ENCODE data around the gene SUN5. TPM values are rescaled to one million over a fixed set of nuclear protein-coding genes. Genes with fewer than 3 reads are reported as not detected.

The SUN5 gene
- total RNA-seq = not detected in 2 replicates
- not detected in 2 replicates for polyA plus RNA-seq
- polyA plus RNA-seq (2011; cell fraction: cytosol; rRNA removed) = not detected in 2 replicates
- not detected in 2 replicates for polyA plus RNA-seq (2011; cell fraction: nucleus; rRNA removed)
- polyA plus RNA-seq (2012) = not detected in 2 replicates
- not detected in 2 replicates for polyA minus RNA-seq
- polyA minus RNA-seq (2011; cell fraction: cytosol; rRNA and poly(A)+ RNA removed) = not detected
- not detected in 2 replicates for polyA minus RNA-seq (2011; cell fraction: nucleus; rRNA and poly(A)+ RNA removed)
- not detected for Bru-seq, nascent RNA
- BruChase-seq, experiment 1, labeled RNA remaining after a 6-hour chase = not detected
- not detected for BruChase-seq, experiment 2, labeled RNA remaining after a 2-hour chase
- long read RNA-seq = 0 reads

GRCh38 chr20:33004141-33004751 is at the start of gene SUN5:
SUN5 (minus strand) TSS chr20:33004433; CDS start chr20:33004340, 93 bp downstream.
- H3K27me3 ChIP-seq (ENCODE audit: control insufficient read depth in 2 of 2, insufficient read depth in 2 of 2, low read length in 2 of 2) = no peaks in the 10 kb centered on the region
- no peaks in the 10 kb centered on the region for H3K9me3 ChIP-seq (replicated peaks; ENCODE audit: control insufficient read depth, insufficient read depth, low read length)
- POLR2A ChIA-PET = interaction anchor here (0.6 kb wide), 1 partner anchor 116 kb away, joined by 6 read pairs; no protein-coding TSS in a partner anchor
- CTCF ChIA-PET = interaction anchor here (0.6 to 2.7 kb wide), 9 partner anchors 9 to 214 kb away, joined by 3 to 28 read pairs (median 4); no protein-coding TSS in a partner anchor
- no peak within 1 kb of the TSS for H3K9ac ChIP-seq (replicated peaks; ENCODE audit: extremely low read depth, insufficient read depth, low read length)
- no peaks in the 10 kb centered on the region for H3K4me1 ChIP-seq (ENCODE audit: control insufficient read depth, extremely low read depth, insufficient read depth, low read length)
- TF ChIP-seq MYC (IDR thresholded peaks at IDR 0.05; ENCODE audit: low read depth, low read length) = no peak
- no peak for TF ChIP-seq GATA2 (IDR thresholded peaks at IDR 0.05; ENCODE audit: insufficient read depth, insufficient read length, low read depth, low read length)
- H3K79me2 ChIP-seq (ENCODE audit: control insufficient read depth, insufficient read depth, low read length) = no peaks in the 10 kb centered on the region
- no peaks in the 10 kb centered on the region for H4K20me1 ChIP-seq (replicated peaks; ENCODE audit: control insufficient read depth, extremely low read depth, insufficient read depth, low read length)
- DNase-seq (ENCODE audit: low read depth, low spot score) (no peak), FAIRE-seq (no peak)
- no peak within 1 kb of the TSS for H3K4me3 ChIP-seq (replicated peaks in 1 of 3; ENCODE audit: insufficient read depth in 1 of 3, low read depth in 1 of 3, low read length in 3 of 3)
- dilution Hi-C loops (cut with MboI; ENCODE audit: extremely low pct_ligation_motif_present, low sequenced_read_pairs) (no loop called here), intact Hi-C loops (cut with micrococcal nuclease) (no loop called here)
- no peak within 1 kb of the TSS for H2AFZ ChIP-seq (ENCODE audit: low read depth, low read length)
- H3K4me2 ChIP-seq (ENCODE audit: insufficient read depth, low read length) = no peak within 1 kb of the TSS
- no peaks in the 10 kb centered on the region for H3K36me3 ChIP-seq (ENCODE audit: control insufficient read depth in 2 of 2, extremely low read depth in 1 of 2, insufficient read depth in 2 of 2, low read length in 2 of 2)
- no TSS peak for BruUV-seq (replicated peaks)
- no peaks in the 10 kb centered on the region for H3K9me1 ChIP-seq (replicated peaks; ENCODE audit: control insufficient read depth, extremely low read depth, insufficient read depth, low read length)
- H3K27ac ChIP-seq (ENCODE audit: insufficient read depth, low read depth, low read length) = no peak within 1 kb of the TSS

DNA sequence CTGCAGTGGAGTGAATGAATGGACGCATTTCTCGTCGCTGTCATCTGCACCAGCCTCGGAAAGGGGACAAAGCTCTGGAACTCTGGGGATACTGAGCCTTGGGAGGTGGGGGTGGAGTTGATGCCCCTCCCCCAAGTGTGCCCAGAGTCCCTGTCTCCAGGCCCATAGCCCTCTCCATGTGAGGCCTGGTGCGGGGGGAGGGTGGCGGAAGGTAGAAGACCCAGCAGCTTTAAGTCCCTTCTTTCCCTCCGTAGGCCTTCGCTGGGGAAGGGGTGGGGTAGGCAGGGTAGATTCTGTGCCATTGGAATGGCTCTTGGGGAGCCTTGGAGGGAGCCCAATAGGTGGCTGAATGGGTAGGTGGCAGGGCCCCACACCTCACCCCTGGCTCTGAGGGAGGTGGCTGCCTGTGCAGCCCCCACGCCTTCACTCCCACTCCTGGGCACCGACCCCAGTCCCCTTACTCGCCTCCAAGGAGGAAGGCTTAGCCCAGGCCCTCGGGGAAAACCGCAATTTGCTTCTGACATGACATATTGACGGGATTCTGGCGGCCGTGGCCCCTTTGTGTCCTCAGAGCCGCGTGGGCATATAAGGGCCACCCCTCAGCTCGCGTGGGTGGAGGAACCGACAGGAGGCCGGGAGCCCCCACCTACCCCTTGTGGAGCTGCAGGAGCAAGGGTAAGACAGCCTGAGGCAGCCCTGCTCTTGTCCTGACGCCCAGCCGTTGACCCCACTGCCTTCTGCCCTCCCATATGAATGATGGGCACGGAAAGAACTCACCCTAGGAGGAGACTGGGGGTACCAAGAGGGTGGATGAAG is 49.3 kb upstream of the SUN5 start, which contains the start of gene BPIFB3:
Gene BPIFB3, plus strand, starts transcription at position 613 of the 816 bp plus-strand sequence. CDS start 1,533 bp downstream, outside the sequence.
- Histone ChIP-seq H3K4me3 (replicated peaks in 1 of 3; ENCODE audit: insufficient read depth in 1 of 3, low read depth in 1 of 3, low read length in 3 of 3) (no peak within 1 kb of the TSS), H3K4me2 (ENCODE audit: insufficient read depth, low read length) (no peak within 1 kb of the TSS), H4K20me1 (replicated peaks; ENCODE audit: control insufficient read depth, extremely low read depth, insufficient read depth, low read length) (no peaks in the 10 kb centered on the region), H3K9me3 (replicated peaks; ENCODE audit: control insufficient read depth, insufficient read depth, low read length) (no peaks in the 10 kb centered on the region), H3K79me2 (ENCODE audit: control insufficient read depth, insufficient read depth, low read length) (no peaks in the 10 kb centered on the region), H3K27me3 (ENCODE audit: control insufficient read depth in 2 of 2, insufficient read depth in 2 of 2, low read length in 2 of 2) (no peaks in the 10 kb centered on the region), H2AFZ (ENCODE audit: low read depth, low read length) (no peak within 1 kb of the TSS), H3K4me1 (ENCODE audit: control insufficient read depth, extremely low read depth, insufficient read depth, low read length) (no peaks in the 10 kb centered on the region), H3K9me1 (replicated peaks; ENCODE audit: control insufficient read depth, extremely low read depth, insufficient read depth, low read length) (no peaks in the 10 kb centered on the region), H3K36me3 (ENCODE audit: control insufficient read depth in 2 of 2, extremely low read depth in 1 of 2, insufficient read depth in 2 of 2, low read length in 2 of 2) (no peaks in the 10 kb centered on the region), H3K9ac (replicated peaks; ENCODE audit: extremely low read depth, insufficient read depth, low read length) (no peak within 1 kb of the TSS), H3K27ac (ENCODE audit: insufficient read depth, low read depth, low read length) (no peak within 1 kb of the TSS)
- TF ChIP-seq POLR2AphosphoS5 (IDR thresholded peaks at IDR 0.05; ENCODE audit: insufficient read depth, low read depth, low read length) (no peak), POLR2A (IDR thresholded peaks at IDR 0.05; ENCODE audit: low read depth, low read length) (no peak), JUN (IDR thresholded peaks at IDR 0.05; ENCODE audit: borderline replicate concordance, insufficient read depth, insufficient read length, low read depth) (no peak), GATA2 (IDR thresholded peaks at IDR 0.05; ENCODE audit: insufficient read depth, insufficient read length, low read depth, low read length) (no peak), CTCF (IDR thresholded peaks at IDR 0.05; ENCODE audit: extremely low read depth in 1 of 2, insufficient read depth in 1 of 2, low read depth in 1 of 2, low read length in 2 of 2) (no peak), EZH2 (IDR thresholded peaks at IDR 0.05; ENCODE audit: borderline replicate concordance, low read depth, low read length, severe bottlenecking) (no peak), MYC (IDR thresholded peaks at IDR 0.05; ENCODE audit: low read depth, low read length) (no peak), MAX (IDR thresholded peaks at IDR 0.05; ENCODE audit: insufficient read depth, insufficient read length) (no peak), FOS (IDR thresholded peaks at IDR 0.05; ENCODE audit: borderline replicate concordance, insufficient read depth, low read length) (no peak)
- ChIA-PET POLR2A (no interaction called here), CTCF (no interaction called here)
- dilution Hi-C loops (cut with MboI; ENCODE audit: extremely low pct_ligation_motif_present, low sequenced_read_pairs) = no loop called here
- DNase-seq (ENCODE audit: low read depth, low spot score) (no peak), FAIRE-seq (no peak)
- BruUV-seq (replicated peaks) = no TSS peak
- intact Hi-C loops (cut with micrococcal nuclease) = no loop called here
